HG03025 (cell line): ENCODE results near the gene SNRNP200.
"Not testable (repeated sequence)": the region's sequence is repeated elsewhere in the genome, so short reads cannot be mapped to it uniquely, and the experiment has no call there.

Source experiments
- ATAC-seq: cut with Tn5 transposase; IDR thresholded peaks from one replicate; pipeline ENCODE4 v1.9.1; 2021; ENCODE audit warnings: mild to moderate bottlenecking, moderate library complexity; ENCODE audit not compliant: unreplicated experiment, low FRiP score

SNRNP200 gene

GRCh38 chr2:96325884-96326255 is 20.5 kb upstream of the SNRNP200 start:
- no peak for ATAC-seq

GRCh38 chr2:96325041-96325883 is 19.9 kb upstream of the SNRNP200 start, which contains the start of gene ITPRIPL1:
ITPRIPL1 (plus strand) TSS chr2:96325317; CDS start chr2:96325840, 523 bp downstream.
- ATAC-seq, result no peak

- ATAC-seq, result no peak
These were observed 19.3 kb upstream of the SNRNP200 start for GRCh38 chr2:96324721-96325040.

GRCh38 chr2:96323849-96324248 is 18.5 kb upstream of the SNRNP200 start:
- no peak for ATAC-seq

GRCh38 chr2:96320728-96321622 is 15.6 kb upstream of the SNRNP200 start:
- peak; percentile 12 for ATAC-seq

GRCh38 chr2:96320326-96320725 is 15.0 kb upstream of the SNRNP200 start:
- ATAC-seq, result no peak

GRCh38 chr2:96319396-96319795 is 14.1 kb upstream of the SNRNP200 start:
- ATAC-seq, result no peak

GRCh38 chr2:96318723-96319122 is 13.4 kb upstream of the SNRNP200 start:
- ATAC-seq, result no peak

GRCh38 chr2:96317584-96317997 is 12.2 kb upstream of the SNRNP200 start:
- ATAC-seq, result no peak

GRCh38 chr2:96316999-96317398 is 11.7 kb upstream of the SNRNP200 start:
- ATAC-seq, result no peak

- ATAC-seq, result no peak
These were observed 10.2 kb upstream of the SNRNP200 start for GRCh38 chr2:96315400-96316071.

GRCh38 chr2:96315005-96315399 is 9.7 kb upstream of the SNRNP200 start:
- ATAC-seq, result no peak

GRCh38 chr2:96308248-96308647 is 2.9 kb upstream of the SNRNP200 start:
- no peak for ATAC-seq

- no peak for ATAC-seq
These were observed 1.0 kb upstream of the SNRNP200 start for GRCh38 chr2:96306370-96306769.

GRCh38 chr2:96305979-96306308 is 598 bp upstream of the SNRNP200 start:
- ATAC-seq, result no peak

GRCh38 chr2:96304606-96305005 is 740 bp downstream of the SNRNP200 start:
- ATAC-seq, result no peak

GRCh38 chr2:96301865-96302264 is 3.5 kb downstream of the SNRNP200 start:
- no peak for ATAC-seq

- no peak for ATAC-seq
These were observed 8.4 kb downstream of the SNRNP200 start for GRCh38 chr2:96296925-96297324.

- not testable (repeated sequence) for ATAC-seq
These were observed 11.1 kb downstream of the SNRNP200 start for GRCh38 chr2:96294271-96294670.

GRCh38 chr2:96291751-96292150 is 13.6 kb downstream of the SNRNP200 start:
- no peak for ATAC-seq

GRCh38 chr2:96287273-96287856 is 18.0 kb downstream of the SNRNP200 start:
- no peak for ATAC-seq
